ENCODE measurements around the gene HUWE1. TPM values are rescaled to one million over a fixed set of nuclear protein-coding genes. Genes with fewer than 3 reads are reported as not detected.

The HUWE1 gene
- total RNA-seq, 1 experiment from 2014 or later, result 277 TPM

GRCh38 chrX:53637479-53637878 lies 49.0 kb downstream of the HUWE1 start (continued):
- TF ChIP-seq FOXP4 (CRISPR knock-in tag; IDR thresholded peaks at IDR 0.05) (no peak), ATF6 (CRISPR knock-in tag; IDR thresholded peaks at IDR 0.05) (no peak), ZNF281 (CRISPR knock-in tag; IDR thresholded peaks at IDR 0.05) (no peak)

- no peak overlapping the region for H3K4me3 Mint-ChIP-seq
- H3K27ac Mint-ChIP-seq, result no peak overlapping the region
- DNase-seq (ENCODE audit: low spot score) (no peak), ATAC-seq (no peak)
- peaks cover 82% of the 10 kb centered on the region for H3K36me3 Mint-ChIP-seq
- H3K9me3 Mint-ChIP-seq, result no peaks in the 10 kb centered on the region
- H3K27me3 Mint-ChIP-seq (ENCODE audit: low read depth), result no peaks in the 10 kb centered on the region
- ChIA-PET CTCF (no interaction called here), POLR2A (interaction anchor here (0.6 kb wide), 1 partner anchor 347 kb away, joined by 3 read pairs; no protein-coding TSS in a partner anchor)
- no peaks in the 10 kb centered on the region for H3K4me1 Mint-ChIP-seq
- TF ChIP-seq ATF1 (CRISPR knock-in tag; IDR thresholded peaks at IDR 0.05) (no peak), CBFB (CRISPR knock-in tag; IDR thresholded peaks at IDR 0.05; ENCODE audit: low read depth) (no peak), JUN (CRISPR knock-in tag; IDR thresholded peaks at IDR 0.05) (no peak), E2F4 (CRISPR knock-in tag; IDR thresholded peaks at IDR 0.05; ENCODE audit: borderline replicate concordance, low read depth) (no peak), ZNF263 (CRISPR knock-in tag; IDR thresholded peaks at IDR 0.05; ENCODE audit: low read depth) (no peak), AFF4 (CRISPR knock-in tag; IDR thresholded peaks at IDR 0.05; ENCODE audit: borderline replicate concordance) (no peak), USF2 (CRISPR knock-in tag; IDR thresholded peaks at IDR 0.05) (no peak), E2F5 (CRISPR knock-in tag; IDR thresholded peaks at IDR 0.05) (no peak), ETV6 (CRISPR knock-in tag; IDR thresholded peaks at IDR 0.05) (no peak), E2F1 (CRISPR knock-in tag; IDR thresholded peaks at IDR 0.05) (no peak), GTF2I (CRISPR knock-in tag; conservative IDR thresholded peaks at IDR 0.05) (no peak), HMGXB4 (CRISPR knock-in tag; IDR thresholded peaks at IDR 0.05) (no peak), HMGA2 (CRISPR knock-in tag; IDR thresholded peaks at IDR 0.05) (no peak), ERG (CRISPR knock-in tag; IDR thresholded peaks at IDR 0.05) (no peak)
Observed at GRCh38 chrX:53631156-53631555, 55.4 kb downstream of the HUWE1 start.
